ENCODE results near the gene CDH12. TPM values are rescaled to one million over a fixed set of nuclear protein-coding genes. Genes with fewer than 3 reads are reported as not detected.
"Not testable (repeated sequence)": the region's sequence is repeated elsewhere in the genome, so short reads cannot be mapped to it uniquely, and the experiment has no call there.

The CDH12 gene
- total RNA-seq, 1 donor from 2014 or later = 23.5 TPM

DNA sequence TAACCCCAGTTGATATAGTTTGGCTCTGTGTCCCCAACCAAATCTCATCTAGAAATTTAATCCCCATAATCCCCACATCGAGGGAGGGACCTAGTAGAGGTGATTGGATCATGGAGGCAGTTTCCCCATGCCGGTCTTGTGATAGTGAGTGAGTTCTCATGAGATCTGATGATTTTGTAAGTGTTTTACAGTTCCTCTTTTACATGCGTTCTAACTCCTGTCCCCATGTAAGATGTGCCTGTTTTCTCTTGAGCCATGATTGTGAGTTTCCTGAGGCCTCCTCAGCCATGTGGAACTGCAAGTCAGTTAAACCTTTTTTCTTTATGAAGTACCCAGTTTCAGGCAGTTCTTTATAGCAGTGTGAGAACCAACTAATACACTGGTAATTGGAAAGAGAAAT is 73.6 kb downstream of the CDH12 start:
- Mint-ChIP-seq H3K36me3 (ENCODE audit: unreplicated experiment) (no peaks in the 10 kb centered on the region), H3K27ac (ENCODE audit: unreplicated experiment) (no peak overlapping the region), H3K4me3 (ENCODE audit: unreplicated experiment) (no peak overlapping the region), H3K9me3 (ENCODE audit: unreplicated experiment) (no peaks in the 10 kb centered on the region), H3K27me3 (ENCODE audit: unreplicated experiment) (no peaks in the 10 kb centered on the region), H3K4me1 (ENCODE audit: low read depth, unreplicated experiment) (peaks cover 3% of the 10 kb centered on the region)
- no peak for DNase-seq
- TF ChIP-seq, protein P1, sequence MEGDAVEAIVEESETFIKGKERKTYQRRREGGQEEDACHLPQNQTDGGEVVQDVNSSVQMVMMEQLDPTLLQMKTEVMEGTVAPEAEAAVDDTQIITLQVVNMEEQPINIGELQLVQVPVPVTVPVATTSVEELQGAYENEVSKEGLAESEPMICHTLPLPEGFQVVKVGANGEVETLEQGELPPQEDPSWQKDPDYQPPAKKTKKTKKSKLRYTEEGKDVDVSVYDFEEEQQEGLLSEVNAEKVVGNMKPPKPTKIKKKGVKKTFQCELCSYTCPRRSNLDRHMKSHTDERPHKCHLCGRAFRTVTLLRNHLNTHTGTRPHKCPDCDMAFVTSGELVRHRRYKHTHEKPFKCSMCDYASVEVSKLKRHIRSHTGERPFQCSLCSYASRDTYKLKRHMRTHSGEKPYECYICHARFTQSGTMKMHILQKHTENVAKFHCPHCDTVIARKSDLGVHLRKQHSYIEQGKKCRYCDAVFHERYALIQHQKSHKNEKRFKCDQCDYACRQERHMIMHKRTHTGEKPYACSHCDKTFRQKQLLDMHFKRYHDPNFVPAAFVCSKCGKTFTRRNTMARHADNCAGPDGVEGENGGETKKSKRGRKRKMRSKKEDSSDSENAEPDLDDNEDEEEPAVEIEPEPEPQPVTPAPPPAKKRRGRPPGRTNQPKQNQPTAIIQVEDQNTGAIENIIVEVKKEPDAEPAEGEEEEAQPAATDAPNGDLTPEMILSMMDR (IDR thresholded peaks at IDR 0.05; ENCODE audit: partially characterized antibody, unreplicated experiment) = no peak

- Mint-ChIP-seq H3K9me3 (ENCODE audit: unreplicated experiment) (no peaks in the 10 kb centered on the region), H3K27ac (ENCODE audit: unreplicated experiment) (no peak overlapping the region), H3K36me3 (ENCODE audit: unreplicated experiment) (no peaks in the 10 kb centered on the region), H3K4me3 (ENCODE audit: unreplicated experiment) (no peak overlapping the region), H3K27me3 (ENCODE audit: unreplicated experiment) (peaks cover 2% of the 10 kb centered on the region), H3K4me1 (ENCODE audit: low read depth, unreplicated experiment) (peaks cover 3% of the 10 kb centered on the region)
- TF ChIP-seq, protein P1 (IDR thresholded peaks at IDR 0.05; ENCODE audit: partially characterized antibody, unreplicated experiment) = no peak
- no peak for DNase-seq
Observed at GRCh38 chr5:22776285-22776684, 76.9 kb downstream of the CDH12 start.

DNA sequence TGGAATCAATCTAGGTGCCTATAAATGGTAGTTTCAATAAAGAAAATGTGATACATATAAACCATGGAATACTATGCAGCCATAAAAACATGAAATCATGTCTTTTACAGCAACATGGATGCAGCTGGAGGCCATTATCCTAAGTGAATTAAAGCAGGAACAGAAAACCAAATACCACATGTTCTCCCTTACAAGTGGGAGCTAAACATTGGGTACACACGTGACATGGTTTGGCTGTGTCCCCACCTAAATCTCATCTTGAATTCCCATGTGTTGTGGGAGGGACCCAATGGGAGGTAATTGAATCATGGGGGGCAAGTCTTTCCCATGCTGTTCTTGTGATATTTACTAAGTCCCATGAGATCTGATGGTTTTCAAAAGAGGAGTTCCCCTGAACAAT is 78.9 kb downstream of the CDH12 start:
- not testable (repeated sequence) for H3K27ac Mint-ChIP-seq (ENCODE audit: unreplicated experiment); H3K27me3 Mint-ChIP-seq (ENCODE audit: unreplicated experiment); H3K9me3 Mint-ChIP-seq (ENCODE audit: unreplicated experiment); H3K36me3 Mint-ChIP-seq (ENCODE audit: unreplicated experiment); DNase-seq; H3K4me1 Mint-ChIP-seq (ENCODE audit: low read depth, unreplicated experiment); H3K4me3 Mint-ChIP-seq (ENCODE audit: unreplicated experiment)

GRCh38 chr5:22764736-22765135 is 88.4 kb downstream of the CDH12 start:
- Mint-ChIP-seq H3K9me3 (ENCODE audit: unreplicated experiment) (no peaks in the 10 kb centered on the region), H3K27ac (ENCODE audit: unreplicated experiment) (no peak overlapping the region), H3K4me3 (ENCODE audit: unreplicated experiment) (no peak overlapping the region), H3K4me1 (ENCODE audit: low read depth, unreplicated experiment) (no peaks in the 10 kb centered on the region), H3K27me3 (ENCODE audit: unreplicated experiment) (no peaks in the 10 kb centered on the region), H3K36me3 (ENCODE audit: unreplicated experiment) (no peaks in the 10 kb centered on the region)
- no peak for DNase-seq
- TF ChIP-seq, protein P1 (IDR thresholded peaks at IDR 0.05; ENCODE audit: partially characterized antibody, unreplicated experiment) = no peak

GRCh38 chr5:22757776-22758175 is 95.4 kb downstream of the CDH12 start:
- TF ChIP-seq, protein P1 (IDR thresholded peaks at IDR 0.05; ENCODE audit: partially characterized antibody, unreplicated experiment) = no peak
- Mint-ChIP-seq H3K4me1 (ENCODE audit: low read depth, unreplicated experiment) (peaks cover 14% of the 10 kb centered on the region), H3K4me3 (ENCODE audit: unreplicated experiment) (no peak overlapping the region), H3K27ac (ENCODE audit: unreplicated experiment) (peak overlapping the region; percentile 59), H3K36me3 (ENCODE audit: unreplicated experiment) (no peaks in the 10 kb centered on the region), H3K27me3 (ENCODE audit: unreplicated experiment) (peaks cover 9% of the 10 kb centered on the region), H3K9me3 (ENCODE audit: unreplicated experiment) (peaks cover 9% of the 10 kb centered on the region)
- DNase-seq = no peak

- TF ChIP-seq, protein P1 (IDR thresholded peaks at IDR 0.05; ENCODE audit: partially characterized antibody, unreplicated experiment) = no peak
Observed at GRCh38 chr5:22754155-22754554, 99.0 kb downstream of the CDH12 start.

More at GRCh38 chr5:22754155-22754554, 99.0 kb downstream of the CDH12 start:
- Mint-ChIP-seq H3K4me1 (ENCODE audit: low read depth, unreplicated experiment) (peaks cover 20% of the 10 kb centered on the region), H3K27ac (ENCODE audit: unreplicated experiment) (peak overlapping the region; percentile 98), H3K9me3 (ENCODE audit: unreplicated experiment) (peaks cover 9% of the 10 kb centered on the region), H3K36me3 (ENCODE audit: unreplicated experiment) (no peaks in the 10 kb centered on the region), H3K27me3 (ENCODE audit: unreplicated experiment) (peaks cover 9% of the 10 kb centered on the region), H3K4me3 (ENCODE audit: unreplicated experiment) (peak overlapping the region; percentile 87)
- DNase-seq = peak; percentile 23
